Muscle layer of colon (tissue), 2 donors: ENCODE measurements around the gene SURF6.
"Not testable (repeated sequence)": the region's sequence is repeated elsewhere in the genome, so short reads cannot be mapped to it uniquely, and the experiment has no call there.

Source experiments
- H3K27ac ChIP-seq: one replicate; pipeline ENCODE4 v1.7.0; 2013; ENCODE audit warnings: low read depth, mild to moderate bottlenecking, low read length, moderate library complexity
- H3K27me3 ChIP-seq, 2 donors: one replicate each; pipeline ENCODE4 v1.7.0; 2013; ENCODE audit warnings: low read length in 2 of 2, mild to moderate bottlenecking in 2 of 2; ENCODE audit not compliant: insufficient read depth in 2 of 2, control insufficient read depth in 1 of 2
- H3K36me3 ChIP-seq: one replicate; pipeline ENCODE4 v1.7.0; 2013; ENCODE audit warnings: mild to moderate bottlenecking, low read length; ENCODE audit not compliant: insufficient read depth
- H3K4me1 ChIP-seq: one replicate; pipeline ENCODE4 v1.7.0; 2013; ENCODE audit warnings: mild to moderate bottlenecking, low read length; ENCODE audit not compliant: insufficient read depth
- H3K4me3 ChIP-seq, 2 donors: one replicate each; pipeline ENCODE4 v1.7.0; 2013; ENCODE audit warnings: low read length in 2 of 2, low read depth in 1 of 2, mild to moderate bottlenecking in 1 of 2, moderate library complexity in 1 of 2
- H3K9ac ChIP-seq: one replicate; pipeline ENCODE4 v1.7.0; 2013; ENCODE audit warnings: low read length
- H3K9me3 ChIP-seq: one replicate; pipeline ENCODE4 v1.7.0; 2013; ENCODE audit warnings: mild to moderate bottlenecking, low read length
- donor health status: abdominal sarcoma.
- donor health status: Adenocarcinoma of cecum.

Gene SURF6

DNA sequence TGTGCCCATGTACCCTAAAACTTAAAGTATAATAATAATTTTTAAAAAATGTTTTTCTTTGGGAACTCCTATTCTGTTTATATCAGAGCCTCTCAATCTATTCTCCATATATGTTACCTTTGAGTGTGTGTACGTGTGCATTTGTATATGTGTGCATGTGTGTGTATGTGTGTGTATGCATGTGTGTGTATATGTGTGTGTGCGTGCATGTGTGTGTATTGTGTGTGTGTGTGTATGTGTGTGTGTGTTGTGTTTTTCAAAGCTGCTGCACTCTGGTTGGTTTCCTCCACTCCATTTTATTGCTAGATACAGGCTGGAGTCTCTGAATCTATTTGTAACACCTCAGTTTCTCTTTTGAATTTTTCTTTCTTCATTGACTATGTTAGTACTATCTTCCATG, 20.0 kb downstream of the SURF6 start:
- H3K27ac ChIP-seq: no peak overlapping the region
- H3K4me1 ChIP-seq: no peaks in the 10 kb centered on the region
- no peaks in the 10 kb centered on the region for H3K9me3 ChIP-seq
- H3K4me3 ChIP-seq: no peak overlapping the region
- H3K36me3 ChIP-seq: no peaks in the 10 kb centered on the region
- H3K27me3 ChIP-seq: no peaks in the 10 kb centered on the region
- no peak overlapping the region for H3K9ac ChIP-seq

DNA sequence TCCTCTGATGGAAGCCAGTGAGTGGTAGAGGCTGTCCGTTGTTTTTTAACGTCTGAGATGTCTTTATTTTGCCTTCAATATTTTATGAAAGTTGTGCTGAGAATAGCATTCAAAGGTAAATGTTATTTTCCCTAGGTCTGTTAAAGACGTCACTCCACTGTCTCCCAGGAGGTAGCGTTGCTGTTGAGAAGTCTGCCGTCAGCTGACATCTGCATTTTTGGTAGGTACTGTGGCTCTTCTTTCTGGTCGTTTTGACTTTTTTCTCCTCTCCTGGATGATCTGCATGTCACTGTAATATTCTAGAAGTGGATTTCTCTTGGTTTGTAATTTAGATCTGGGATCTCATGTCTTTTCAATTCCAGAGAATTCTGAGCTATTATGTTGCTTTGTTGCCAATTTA, 26.4 kb downstream of the SURF6 start:
- no peak overlapping the region for H3K9ac ChIP-seq
- no peak overlapping the region for H3K27ac ChIP-seq
- no peaks in the 10 kb centered on the region for H3K27me3 ChIP-seq
- H3K36me3 ChIP-seq: no peaks in the 10 kb centered on the region
- H3K4me1 ChIP-seq: no peaks in the 10 kb centered on the region
- no peak overlapping the region for H3K4me3 ChIP-seq
- H3K9me3 ChIP-seq: no peaks in the 10 kb centered on the region

DNA sequence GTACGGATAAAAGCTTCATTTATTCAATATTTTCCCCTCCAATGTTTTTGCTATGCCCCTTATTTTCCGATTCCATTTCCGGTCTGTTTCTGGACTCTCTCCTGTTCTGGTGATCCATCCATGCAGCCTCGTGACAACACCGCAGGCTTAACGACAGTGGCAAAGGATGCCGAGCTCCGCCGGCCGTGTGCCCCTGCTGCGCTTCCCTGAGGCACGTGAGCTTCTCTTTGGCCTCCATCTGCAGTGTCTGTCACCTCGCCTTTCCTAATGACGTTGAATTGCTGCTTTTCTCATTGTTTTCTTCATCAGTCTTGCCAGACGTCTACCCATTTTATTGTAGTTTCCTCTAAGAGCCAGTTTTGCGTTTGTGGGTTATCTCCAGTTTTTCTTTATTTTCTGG, 28.7 kb downstream of the SURF6 start:
- H3K9me3 ChIP-seq: no peaks in the 10 kb centered on the region
- H3K4me3 ChIP-seq: no peak overlapping the region
- no peaks in the 10 kb centered on the region for H3K4me1 ChIP-seq
- H3K27ac ChIP-seq: no peak overlapping the region
- no peaks in the 10 kb centered on the region for H3K27me3 ChIP-seq
- H3K36me3 ChIP-seq: no peaks in the 10 kb centered on the region
- no peak overlapping the region for H3K9ac ChIP-seq

DNA sequence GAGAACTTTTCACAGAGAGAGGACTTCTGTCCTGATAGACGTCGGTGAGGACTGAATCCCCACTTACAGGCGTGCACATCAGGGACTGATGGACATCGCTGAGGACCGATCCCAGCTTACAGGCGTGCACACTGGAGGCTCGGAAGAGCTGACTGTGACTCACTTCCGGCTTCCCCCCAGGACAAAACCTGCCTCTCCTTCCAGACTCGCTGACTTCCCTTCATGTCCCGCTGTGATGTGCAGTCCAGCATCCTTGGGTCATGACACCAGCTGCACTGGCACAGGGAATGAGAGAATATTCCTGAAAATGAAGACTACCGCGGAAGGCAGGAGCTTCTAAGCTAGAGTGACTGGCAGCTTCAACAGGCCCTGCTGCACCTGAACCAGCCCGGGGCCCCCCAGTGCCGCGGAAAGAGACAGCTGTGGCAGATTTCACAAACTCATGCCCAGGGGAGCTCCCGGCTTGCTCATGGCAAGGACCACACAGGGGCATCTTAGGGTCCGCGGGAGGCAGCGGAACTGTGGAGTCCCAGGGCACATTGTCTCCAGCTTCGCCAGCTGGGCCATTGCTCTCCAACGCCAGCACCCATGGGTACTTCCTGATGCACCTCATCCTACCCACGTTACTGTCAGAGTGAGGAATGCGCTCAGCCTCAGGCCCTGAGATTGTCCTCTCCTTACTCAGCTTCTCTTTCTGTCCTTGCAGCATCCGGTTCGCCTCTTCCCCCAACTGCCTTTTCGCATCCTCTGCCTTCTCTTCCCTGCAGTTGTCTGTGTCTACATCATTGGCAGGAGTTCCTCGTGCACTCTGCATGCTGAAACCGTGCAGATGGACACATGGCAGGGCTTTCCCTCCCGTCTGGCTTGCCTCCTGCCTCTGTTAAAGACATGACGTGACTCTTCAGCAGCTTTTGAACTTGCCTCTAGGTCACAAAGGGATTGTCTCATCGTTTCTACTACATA, 29.5 kb downstream of the SURF6 start:
- H3K4me1 ChIP-seq: no peaks in the 10 kb centered on the region
- no peak overlapping the region for H3K27ac ChIP-seq
- no peaks in the 10 kb centered on the region for H3K36me3 ChIP-seq
- no peak overlapping the region for H3K4me3 ChIP-seq
- H3K9ac ChIP-seq: no peak overlapping the region
- H3K9me3 ChIP-seq: no peaks in the 10 kb centered on the region
- H3K27me3 ChIP-seq: no peaks in the 10 kb centered on the region

DNA sequence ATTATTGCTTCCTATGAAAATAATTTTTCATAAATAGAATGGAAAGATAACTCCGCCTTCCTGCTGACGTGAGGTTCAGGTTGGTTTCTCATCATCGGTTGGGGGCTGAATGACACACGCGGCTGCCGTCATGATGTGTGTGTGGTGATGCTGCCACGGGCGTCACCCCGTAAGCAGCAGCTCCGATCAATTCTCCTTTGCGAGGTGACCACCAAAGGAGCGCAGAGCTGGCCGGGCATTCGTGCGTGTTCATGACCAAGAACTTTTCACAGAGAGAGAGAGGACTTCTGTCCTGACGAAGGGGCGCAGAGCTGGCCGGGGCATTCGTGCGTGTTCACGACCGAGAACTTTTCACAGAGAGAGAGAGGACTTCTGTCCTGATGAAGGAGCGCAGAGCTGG, 30.3 kb downstream of the SURF6 start:
- H3K27me3 ChIP-seq: no peaks in the 10 kb centered on the region
- no peaks in the 10 kb centered on the region for H3K9me3 ChIP-seq
- no peak overlapping the region for H3K4me3 ChIP-seq

DNA sequence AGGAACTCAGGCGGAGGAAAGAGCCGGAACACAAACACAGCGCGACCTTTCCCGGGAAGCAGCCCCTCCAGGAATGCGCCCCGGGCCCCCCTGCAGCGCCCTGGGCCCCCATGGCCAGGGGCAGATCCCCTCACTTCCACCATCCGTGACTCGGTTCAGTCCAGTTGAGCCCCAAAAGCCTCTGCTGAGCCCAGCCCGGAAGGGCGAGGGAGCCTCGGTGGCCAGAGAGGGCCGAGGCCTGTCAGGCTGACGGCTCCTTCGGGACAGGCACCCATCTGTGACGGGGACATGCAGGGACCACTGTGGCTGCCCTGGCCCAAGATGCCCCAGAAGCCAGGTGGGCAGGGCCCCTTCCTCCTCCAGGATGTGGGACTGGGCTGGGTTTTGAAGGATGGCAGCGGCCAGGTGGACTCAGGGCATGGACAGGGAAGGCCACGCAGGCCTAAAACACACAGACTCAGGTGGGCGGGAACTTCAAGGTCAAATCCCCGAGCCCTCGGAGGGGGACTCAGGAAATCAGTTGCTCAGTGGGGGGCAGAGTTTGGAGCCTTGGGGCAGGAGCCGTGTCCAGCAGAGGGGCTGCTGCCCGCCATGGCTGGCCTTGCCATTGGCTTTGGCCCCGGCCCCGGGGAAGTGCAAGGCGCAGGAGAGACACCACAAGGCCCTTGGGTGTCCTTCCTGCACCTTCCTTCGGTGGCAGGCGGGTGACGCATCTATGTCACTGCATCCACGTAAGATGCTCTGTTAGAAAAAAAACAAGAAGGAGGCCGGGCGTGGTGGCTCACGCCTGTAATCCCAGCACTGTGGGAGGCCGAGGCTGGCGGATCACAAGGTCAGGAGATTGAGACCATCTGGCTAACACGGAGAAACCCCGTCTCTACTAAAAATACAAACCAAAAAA, 31.3 kb downstream of the SURF6 start:
- Histone ChIP-seq H3K27ac (no peak overlapping the region), H3K9me3 (no peaks in the 10 kb centered on the region), H3K9ac (no peak overlapping the region), H3K27me3 (no peaks in the 10 kb centered on the region), H3K4me3 (no peak overlapping the region), H3K36me3 (no peaks in the 10 kb centered on the region), H3K4me1 (no peaks in the 10 kb centered on the region)

More for the DNA sequence above, 30.3 kb downstream of the SURF6 start:
- Histone ChIP-seq H3K9ac (no peak overlapping the region), H3K36me3 (no peaks in the 10 kb centered on the region), H3K4me1 (no peaks in the 10 kb centered on the region), H3K27ac (no peak overlapping the region)

DNA sequence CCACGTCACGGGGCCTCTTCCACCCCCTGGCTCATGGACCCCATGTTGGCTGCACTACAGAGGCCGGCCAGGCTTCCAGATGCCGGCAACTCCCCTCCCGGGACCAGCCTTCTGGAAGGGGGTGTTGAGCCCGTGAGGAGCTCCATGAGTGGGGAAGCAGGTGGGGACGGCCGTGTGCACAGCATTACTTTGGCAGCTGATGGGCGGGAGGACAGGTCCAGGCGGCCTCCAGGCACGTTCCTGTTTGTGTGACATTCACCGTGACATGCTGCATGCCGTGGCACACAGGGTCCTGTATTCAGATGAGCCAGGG, 31.9 kb downstream of the SURF6 start:
- Histone ChIP-seq H3K27me3 (no peaks in the 10 kb centered on the region), H3K9ac (no peak overlapping the region), H3K36me3 (no peaks in the 10 kb centered on the region), H3K27ac (no peak overlapping the region), H3K4me1 (no peaks in the 10 kb centered on the region), H3K4me3 (no peak overlapping the region), H3K9me3 (no peaks in the 10 kb centered on the region)

DNA sequence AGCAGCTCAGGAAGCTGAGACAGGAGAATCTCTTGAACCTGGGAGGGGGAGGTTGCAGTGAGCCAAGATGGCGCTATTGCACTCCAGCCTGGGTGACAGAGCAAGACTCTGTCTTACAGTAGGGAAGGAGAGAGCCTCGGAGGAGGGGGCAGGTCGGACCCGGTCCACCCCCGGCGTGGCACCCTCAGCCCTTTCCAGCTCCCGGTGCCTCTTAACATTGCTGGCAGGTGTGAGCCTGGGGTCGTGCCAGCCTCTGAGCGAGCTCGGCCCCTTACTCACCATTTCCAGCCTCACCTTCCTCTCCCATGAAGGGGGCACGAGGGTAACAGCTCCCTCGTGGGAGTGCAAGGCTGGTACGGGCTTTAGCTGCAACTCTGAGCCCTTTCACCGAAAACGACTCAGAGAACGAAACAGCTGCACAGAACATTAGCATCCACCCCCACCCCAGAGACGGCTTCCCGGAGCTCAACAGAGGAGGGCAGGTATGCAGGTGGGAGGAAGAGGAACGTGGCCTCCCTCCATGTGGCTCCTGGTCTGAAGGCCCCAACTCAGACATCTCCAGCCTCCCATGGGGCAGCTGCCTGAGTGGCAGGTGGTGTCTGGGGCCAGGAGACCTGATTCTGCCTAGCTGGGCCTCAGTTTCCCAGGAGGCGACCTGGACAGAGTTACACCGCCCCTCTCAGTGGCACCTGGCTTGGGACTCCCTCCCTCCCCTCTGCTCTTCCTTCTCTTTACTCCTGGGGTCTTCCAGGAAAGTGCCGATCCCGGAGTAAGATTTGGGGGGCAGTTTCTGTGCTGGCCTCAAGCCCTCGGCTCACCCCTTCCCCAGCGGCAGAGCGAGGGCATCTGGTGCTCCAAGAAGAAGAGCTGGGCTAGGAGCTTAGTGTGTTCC, 32.5 kb downstream of the SURF6 start:
- Histone ChIP-seq H3K36me3 (no peaks in the 10 kb centered on the region), H3K9ac (no peak overlapping the region), H3K4me1 (no peaks in the 10 kb centered on the region), H3K27me3 (no peaks in the 10 kb centered on the region), H3K9me3 (no peaks in the 10 kb centered on the region), H3K4me3 (no peak overlapping the region), H3K27ac (no peak overlapping the region)

DNA sequence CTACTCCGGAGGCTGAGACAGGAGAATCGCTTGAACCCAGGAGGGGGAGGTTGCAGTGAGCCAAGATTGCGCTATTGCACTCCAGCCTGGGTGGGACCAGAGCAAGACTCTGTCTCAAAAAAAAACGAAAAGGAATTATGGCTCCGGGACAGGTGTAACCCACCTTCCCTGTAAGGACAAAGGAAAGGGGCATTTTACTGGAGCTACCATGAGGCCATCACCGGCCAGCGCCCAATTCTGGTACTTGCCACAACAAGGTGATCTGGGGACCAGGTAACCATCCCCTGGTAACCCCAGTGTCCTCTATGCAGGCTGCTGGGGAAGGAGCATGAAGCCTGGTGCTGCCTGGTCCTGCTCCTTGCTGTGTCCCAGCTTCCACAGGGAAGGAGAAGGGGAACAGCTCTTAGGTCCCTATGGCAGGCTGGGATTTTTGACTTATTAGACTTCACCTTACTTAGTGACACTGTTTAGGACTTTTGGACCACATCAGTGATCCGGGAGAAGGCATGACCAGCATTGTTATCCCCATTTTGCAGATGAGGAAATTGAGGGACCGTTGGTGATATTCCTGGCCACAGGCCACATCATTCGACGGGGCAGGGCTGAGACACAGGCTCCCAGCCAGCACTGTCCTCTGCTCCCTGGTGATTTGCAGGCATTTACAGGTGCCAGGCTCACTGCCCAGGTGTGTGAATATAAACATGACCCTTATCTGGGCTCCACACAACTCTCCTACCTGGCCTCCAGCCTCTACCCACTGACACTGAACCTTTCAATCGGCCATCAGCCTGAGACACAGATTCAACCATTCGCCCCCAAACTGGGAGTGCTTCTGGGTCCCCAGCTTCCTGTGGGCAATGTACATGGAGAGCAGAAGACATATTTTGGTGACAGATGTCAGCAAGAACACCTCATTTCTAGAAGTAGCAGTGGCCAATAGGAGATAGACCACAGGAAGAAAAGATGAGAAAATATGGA, 34.4 kb downstream of the SURF6 start:
- no peak overlapping the region for H3K9ac ChIP-seq
- H3K9me3 ChIP-seq: no peaks in the 10 kb centered on the region
- H3K36me3 ChIP-seq: no peaks in the 10 kb centered on the region
- no peak overlapping the region for H3K27ac ChIP-seq
- no peaks in the 10 kb centered on the region for H3K27me3 ChIP-seq
- no peak overlapping the region for H3K4me3 ChIP-seq
- no peaks in the 10 kb centered on the region for H3K4me1 ChIP-seq

DNA sequence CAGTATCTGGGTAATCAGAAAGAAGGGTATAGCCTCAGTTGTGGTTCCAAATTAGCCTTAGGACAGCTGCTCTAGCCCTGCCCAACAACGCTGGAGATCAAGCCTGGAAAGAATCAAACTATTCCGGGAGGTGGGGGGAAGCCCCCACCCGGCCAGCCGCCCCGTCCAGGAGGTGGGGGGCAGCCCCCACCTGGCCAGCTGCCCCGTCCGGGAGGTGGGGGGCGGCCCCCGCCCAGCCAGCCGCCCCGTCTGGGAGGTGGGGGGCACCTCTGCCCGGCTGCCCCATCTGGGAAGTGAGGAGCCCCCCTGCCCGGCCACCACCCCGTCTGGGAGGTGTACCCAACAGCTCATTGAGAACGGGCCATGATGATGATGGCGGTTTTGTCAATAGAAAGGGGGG, 36.0 kb downstream of the SURF6 start:
- not testable (repeated sequence) for H3K36me3 ChIP-seq, H3K27ac ChIP-seq, H3K4me3 ChIP-seq, H3K27me3 ChIP-seq, H3K9ac ChIP-seq, H3K4me1 ChIP-seq, H3K9me3 ChIP-seq
